NK-92 (cell line): Measurements from ENCODE around the gene USP10.

Source experiments
- DNase-seq: peaks from one replicate; lab custom pipeline; 2025; ENCODE audit not compliant: unreplicated experiment; lab: John Stamatoyannopoulos, UW

The USP10 gene

GRCh38 chr16:84821179-84821578, 121.4 kb downstream of the USP10 start:
- DNase-seq, result no peak

- DNase-seq, result no peak
Measured at GRCh38 chr16:84821728-84822689, 122.2 kb downstream of the USP10 start.

- DNase-seq, result no peak
Measured at GRCh38 chr16:84822990-84823389, 123.2 kb downstream of the USP10 start.

GRCh38 chr16:84823484-84823883, 123.7 kb downstream of the USP10 start:
- no peak for DNase-seq

GRCh38 chr16:84823926-84824325, 124.1 kb downstream of the USP10 start:
- no peak for DNase-seq

GRCh38 chr16:84825896-84826557, 126.2 kb downstream of the USP10 start:
- no peak for DNase-seq

- no peak for DNase-seq
Measured at GRCh38 chr16:84826558-84826941, 126.8 kb downstream of the USP10 start.

GRCh38 chr16:84827131-84827574, 127.4 kb downstream of the USP10 start:
- no peak for DNase-seq

- no peak for DNase-seq
Measured at GRCh38 chr16:84827897-84828296, 128.1 kb downstream of the USP10 start.

GRCh38 chr16:84828322-84828721, 128.5 kb downstream of the USP10 start:
- DNase-seq, result no peak
